HCT116 (cell line): Measurements from ENCODE around the gene TOX2.

Experiments
- POLR2A ChIP-seq: IDR thresholded peaks from 2 replicates; pipeline ENCODE4 v1.7.0; 2011; ENCODE audit warnings: borderline replicate concordance; ENCODE audit not compliant: insufficient read depth, insufficient read length; ENCODE audit errors: extremely low read depth
- POLR2AphosphoS5 ChIP-seq: IDR thresholded peaks from 2 replicates; pipeline ENCODE4 v1.6.1; 2011; ENCODE audit warnings: mild to moderate bottlenecking, low read depth, low read length, moderate library complexity
- TF ChIP-seq, protein P1 (sequence below), 3 experiments: fragments of 200-600 bp in 1 of 3; sonication (generic) in 1 of 3; IDR thresholded peaks in 2 of 3; conservative IDR thresholded peaks in 1 of 3; 2 replicates each; pipeline ENCODE4 v1.5.1; 2012 to 2017; ENCODE audit warnings: low read depth in 2 of 3, low read length in 2 of 3, antibody characterized with exemption in 1 of 3, borderline replicate concordance in 1 of 3, control low read depth in 1 of 3, mild to moderate bottlenecking in 1 of 3, mixed read lengths in 1 of 3, mixed run types in 1 of 3, moderate library complexity in 1 of 3; ENCODE audit not compliant: insufficient read depth in 1 of 3
- TF ChIP-seq, protein P2 (sequence below): IDR thresholded peaks from 2 replicates; pipeline ENCODE4 v1.6.1; 2012

DNA sequence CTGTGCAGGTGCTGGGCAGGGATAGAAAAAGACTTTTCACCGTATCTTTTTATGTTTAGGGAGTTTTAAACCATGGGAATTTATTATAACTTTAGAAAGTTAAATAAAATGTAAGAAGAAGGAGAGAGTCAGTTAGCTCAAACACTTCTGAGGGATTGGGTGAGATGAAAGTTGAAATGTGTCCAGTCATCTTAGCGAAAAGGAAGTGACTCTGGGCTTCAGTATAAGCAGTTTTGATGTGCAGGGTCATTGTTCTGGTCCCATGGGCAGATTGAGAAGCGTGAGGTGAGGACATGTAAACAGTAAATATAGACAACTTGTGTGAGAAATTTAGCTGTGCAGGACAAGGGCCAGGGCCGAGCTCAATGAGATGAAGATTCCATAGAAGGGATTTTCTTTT, 66.9 kb downstream of the TOX2 start:
- TF ChIP-seq, protein P1, sequence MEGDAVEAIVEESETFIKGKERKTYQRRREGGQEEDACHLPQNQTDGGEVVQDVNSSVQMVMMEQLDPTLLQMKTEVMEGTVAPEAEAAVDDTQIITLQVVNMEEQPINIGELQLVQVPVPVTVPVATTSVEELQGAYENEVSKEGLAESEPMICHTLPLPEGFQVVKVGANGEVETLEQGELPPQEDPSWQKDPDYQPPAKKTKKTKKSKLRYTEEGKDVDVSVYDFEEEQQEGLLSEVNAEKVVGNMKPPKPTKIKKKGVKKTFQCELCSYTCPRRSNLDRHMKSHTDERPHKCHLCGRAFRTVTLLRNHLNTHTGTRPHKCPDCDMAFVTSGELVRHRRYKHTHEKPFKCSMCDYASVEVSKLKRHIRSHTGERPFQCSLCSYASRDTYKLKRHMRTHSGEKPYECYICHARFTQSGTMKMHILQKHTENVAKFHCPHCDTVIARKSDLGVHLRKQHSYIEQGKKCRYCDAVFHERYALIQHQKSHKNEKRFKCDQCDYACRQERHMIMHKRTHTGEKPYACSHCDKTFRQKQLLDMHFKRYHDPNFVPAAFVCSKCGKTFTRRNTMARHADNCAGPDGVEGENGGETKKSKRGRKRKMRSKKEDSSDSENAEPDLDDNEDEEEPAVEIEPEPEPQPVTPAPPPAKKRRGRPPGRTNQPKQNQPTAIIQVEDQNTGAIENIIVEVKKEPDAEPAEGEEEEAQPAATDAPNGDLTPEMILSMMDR (IDR thresholded peaks at IDR 0.05 in 2 of 3, conservative IDR thresholded peaks at IDR 0.05 in 1 of 3; ENCODE audit: borderline replicate concordance in 1 of 3, insufficient read depth in 1 of 3, low read depth in 2 of 3, low read length in 2 of 3) = no peak
- TF ChIP-seq POLR2AphosphoS5 (no peak), POLR2A (no peak)
- TF ChIP-seq, protein P2, sequence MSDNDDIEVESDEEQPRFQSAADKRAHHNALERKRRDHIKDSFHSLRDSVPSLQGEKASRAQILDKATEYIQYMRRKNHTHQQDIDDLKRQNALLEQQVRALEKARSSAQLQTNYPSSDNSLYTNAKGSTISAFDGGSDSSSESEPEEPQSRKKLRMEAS = no peak
